Right ventricle myocardium superior (tissue), 1 donor: ENCODE results near the gene MBNL2. TPM values are rescaled to one million over a fixed set of nuclear protein-coding genes. Genes with fewer than 3 reads are reported as not detected.
A peak's percentile ranks its signal among the peaks of the same experiment; 100 is the strongest.

Experiments used
- ATAC-seq: fragments of 200-7000 bp; cut with Tn5 transposase; one replicate; pipeline ENCODE4 v1.9.1; 2020; ENCODE audit warnings: mild to moderate bottlenecking; ENCODE audit not compliant: poor library complexity
- DNase-seq: peaks from one replicate; pipeline ENCODE4 v3.0.0-alpha.2; 2020
- intact Hi-C: fragments of 100-400 bp; cut with DNase I; formaldehyde crosslinking; loops from one replicate; pipeline ENCODE4 v1.11.2; 2022
- total RNA-seq: library from RNA; stranded (reverse); fragmentation: NEBNext Ultra II Directional; extraction: Animal tissue kit (Norgen Biotek cat#: 25700); gene quantifications from one replicate; pipeline ENCODE4 v1.2.1, GENCODE V29; 2021
- donor health status: DM: no; HTN: yes; CAD: no; lungs with severe emphysema.

The MBNL2 gene
- total RNA-seq, 1 donor from 2014 or later, result 69.3 TPM

DNA sequence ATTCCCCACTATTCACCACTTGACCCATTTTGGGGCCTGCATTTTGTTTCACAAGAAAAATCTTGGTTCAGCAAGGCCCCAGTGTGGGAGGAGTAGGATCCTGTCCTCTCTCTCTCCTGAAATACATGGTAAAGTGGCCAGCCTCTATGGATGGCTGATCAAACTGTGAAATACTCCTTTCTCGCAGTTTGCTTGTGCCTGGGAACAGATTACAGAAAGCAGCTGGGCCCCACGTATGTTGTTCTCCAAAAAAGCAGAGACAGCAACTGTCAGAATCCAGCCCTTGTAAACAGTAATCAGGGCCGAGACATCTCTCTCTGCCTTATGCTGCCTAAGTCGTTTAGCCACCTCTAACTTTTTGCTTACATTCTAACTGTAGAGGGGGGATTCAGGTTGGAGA lies 150.8 kb downstream of the MBNL2 start:
- ATAC-seq (no peak), DNase-seq (no peak)
- intact Hi-C loops, result loop anchor here (10.0 kb wide), 1 partner anchor 348 kb away; no protein-coding TSS in a partner anchor

DNA sequence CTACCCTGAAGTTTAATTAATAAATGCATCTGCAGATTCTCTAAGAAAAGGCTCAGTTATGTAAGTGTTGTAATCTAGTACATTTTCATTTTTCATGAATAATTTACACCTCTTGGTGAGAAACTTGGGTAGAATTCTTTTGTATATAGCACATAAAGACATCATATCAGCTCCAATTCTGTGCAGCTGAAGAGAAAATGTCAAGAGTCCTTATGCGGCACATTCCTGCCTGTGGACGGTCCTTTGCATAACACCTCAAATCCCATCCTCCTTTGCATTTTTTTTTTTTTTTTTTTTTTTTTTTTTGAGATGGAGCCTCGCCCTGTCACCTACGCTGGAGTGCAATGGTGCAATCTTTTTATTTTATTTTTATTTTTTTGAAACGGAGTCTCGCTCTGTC lies 151.7 kb downstream of the MBNL2 start:
- DNase-seq (no peak), ATAC-seq (no peak)
- intact Hi-C loops, result loop anchor here (10.0 kb wide), 1 partner anchor 349 kb away; no protein-coding TSS in a partner anchor

DNA sequence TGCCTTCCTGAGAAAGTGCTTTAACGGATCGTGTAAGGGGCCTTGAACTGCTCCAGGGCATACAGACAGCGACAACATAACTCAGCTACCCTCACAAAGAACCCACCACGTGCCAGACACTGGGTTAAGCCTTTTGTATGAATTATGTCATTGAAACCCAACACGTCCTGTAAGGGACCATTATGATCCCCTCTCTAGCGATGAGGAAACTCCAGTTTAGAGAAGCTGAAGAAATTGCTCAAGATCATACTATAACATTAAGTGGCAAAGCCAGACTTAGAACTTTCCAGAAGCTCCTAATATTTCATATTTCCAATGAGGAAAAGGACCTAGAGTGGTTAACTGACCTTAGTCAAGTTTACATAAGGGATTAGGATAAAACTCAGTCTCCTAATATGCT lies 154.8 kb downstream of the MBNL2 start:
- intact Hi-C loops, result loop anchor here (10.0 kb wide), 1 partner anchor 352 kb away; no protein-coding TSS in a partner anchor
- DNase-seq, result no peak
- no peak for ATAC-seq

DNA sequence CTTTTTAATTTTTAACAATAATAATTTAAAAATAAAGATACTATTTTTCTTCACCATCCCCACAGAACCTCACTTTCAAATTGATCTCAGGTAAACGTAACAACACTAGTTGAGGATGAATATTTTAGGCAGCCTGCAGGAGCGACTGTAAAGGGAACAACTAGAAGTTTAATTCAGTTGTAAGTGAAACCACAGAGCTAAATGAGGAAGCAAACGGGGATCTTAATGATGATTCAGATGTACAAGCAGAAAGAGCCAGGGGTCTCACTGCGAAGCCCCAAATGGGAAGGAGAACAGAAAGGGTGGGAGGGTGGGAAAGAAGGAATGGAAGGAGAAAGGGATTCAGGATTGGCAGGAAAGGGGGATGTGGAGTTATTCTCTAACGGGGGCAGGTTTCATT lies 157.3 kb downstream of the MBNL2 start:
- DNase-seq, result no peak
- intact Hi-C loops, result loop anchor here (10.0 kb wide), 1 partner anchor 355 kb away; no protein-coding TSS in a partner anchor

DNA sequence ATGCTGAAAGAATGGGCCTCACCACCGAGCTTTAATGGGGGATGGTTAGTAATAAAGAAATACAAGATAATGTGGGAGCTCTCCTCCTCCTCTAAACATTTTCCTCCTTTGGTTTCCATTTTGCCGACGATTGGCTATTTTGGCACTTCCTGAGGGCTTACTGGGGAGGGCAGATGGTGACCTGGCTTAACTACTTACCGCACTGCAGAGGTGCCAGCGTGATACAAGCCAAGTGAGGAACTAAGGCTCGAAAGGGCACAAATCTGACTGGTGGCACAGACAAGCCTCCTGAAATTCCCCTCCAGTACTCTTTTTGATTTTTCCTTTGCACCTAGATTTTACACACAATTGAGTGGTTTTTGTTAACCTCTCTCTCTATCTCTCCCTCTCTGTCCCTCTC lies 158.6 kb downstream of the MBNL2 start:
- no peak for ATAC-seq
- DNase-seq, result no peak
- intact Hi-C loops, result no loop called here

More for the DNA sequence above, 157.3 kb downstream of the MBNL2 start:
- no peak for ATAC-seq

DNA sequence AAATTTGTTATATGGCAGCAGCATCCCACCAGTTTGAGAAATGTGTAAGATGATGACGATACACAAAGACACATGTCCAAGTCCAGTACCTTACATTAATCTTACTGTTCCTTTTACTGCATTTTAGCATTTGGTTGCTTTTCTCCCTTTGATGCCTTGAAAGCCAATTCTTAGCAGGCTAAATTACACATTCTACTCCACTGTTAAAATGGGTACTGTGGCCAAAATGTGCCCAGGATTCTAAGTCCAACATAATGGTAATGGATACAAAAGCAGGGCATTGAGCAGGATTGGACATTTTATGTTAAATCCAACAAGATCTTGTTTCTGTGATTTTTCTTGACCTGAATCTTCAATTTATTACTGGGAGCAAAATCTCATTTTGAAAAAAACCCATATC lies 159.1 kb downstream of the MBNL2 start:
- DNase-seq (no peak), ATAC-seq (no peak)
- intact Hi-C loops, result no loop called here

DNA sequence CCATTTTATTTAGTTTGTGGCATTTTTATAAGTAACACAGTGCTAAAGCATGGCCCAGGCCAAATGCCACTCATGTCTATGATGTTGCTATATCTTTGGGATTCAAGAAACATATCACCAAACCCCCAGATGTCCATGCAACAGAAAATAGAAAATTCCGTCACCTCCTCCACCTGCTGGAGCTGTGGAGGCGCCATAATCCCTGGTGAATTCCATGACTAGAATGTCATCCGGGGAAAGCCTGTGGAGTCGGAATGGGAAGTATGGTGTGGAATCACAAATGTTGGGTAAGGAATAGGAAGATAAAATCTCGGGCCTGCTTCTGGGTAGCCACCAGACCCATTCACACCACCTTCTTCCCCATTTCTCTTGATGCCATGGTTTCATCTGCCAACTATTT lies 160.1 kb downstream of the MBNL2 start:
- intact Hi-C loops, result no loop called here
- DNase-seq (no peak), ATAC-seq (no peak)

DNA sequence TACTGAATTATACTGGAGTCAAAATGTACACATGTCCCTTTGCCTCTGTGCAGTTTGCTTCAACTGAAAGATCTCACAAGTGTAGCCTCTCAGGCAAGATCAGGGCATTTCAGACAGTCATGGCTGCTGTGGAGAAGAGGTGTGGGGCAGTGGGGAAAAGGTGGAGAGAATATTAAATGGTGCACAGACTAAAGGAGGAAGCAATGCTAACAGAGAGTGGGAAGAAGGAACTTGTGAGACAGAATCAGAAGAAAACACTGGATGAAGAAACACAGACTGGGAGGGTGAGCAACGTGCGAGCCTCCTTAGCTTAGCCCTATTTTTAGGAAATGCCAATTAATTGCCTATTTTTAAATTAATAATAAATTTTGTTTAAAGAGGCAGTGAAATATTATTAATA lies 162.2 kb downstream of the MBNL2 start:
- intact Hi-C loops, result no loop called here
- DNase-seq (no peak), ATAC-seq (peak; percentile 22)

DNA sequence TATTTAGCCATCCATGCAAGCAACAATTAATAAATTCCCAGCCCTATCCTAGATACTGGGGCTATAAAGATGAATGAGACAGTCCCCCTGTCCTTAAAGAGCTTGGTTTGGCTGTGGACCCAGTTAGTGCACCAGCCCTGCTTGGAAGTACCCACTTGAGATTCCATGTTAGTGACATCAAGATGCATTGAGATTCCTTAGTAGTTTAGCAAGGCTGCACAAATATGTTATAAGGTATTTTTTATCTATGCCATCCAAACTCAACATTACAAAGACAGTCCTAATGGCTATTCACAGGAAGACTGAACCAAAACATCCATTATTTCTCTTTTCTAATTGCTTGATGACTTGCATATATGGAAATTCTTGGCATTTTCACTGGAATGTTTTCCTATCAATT lies 163.0 kb downstream of the MBNL2 start:
- intact Hi-C loops, result no loop called here
- peak; percentile 33 for ATAC-seq
- DNase-seq, result no peak

DNA sequence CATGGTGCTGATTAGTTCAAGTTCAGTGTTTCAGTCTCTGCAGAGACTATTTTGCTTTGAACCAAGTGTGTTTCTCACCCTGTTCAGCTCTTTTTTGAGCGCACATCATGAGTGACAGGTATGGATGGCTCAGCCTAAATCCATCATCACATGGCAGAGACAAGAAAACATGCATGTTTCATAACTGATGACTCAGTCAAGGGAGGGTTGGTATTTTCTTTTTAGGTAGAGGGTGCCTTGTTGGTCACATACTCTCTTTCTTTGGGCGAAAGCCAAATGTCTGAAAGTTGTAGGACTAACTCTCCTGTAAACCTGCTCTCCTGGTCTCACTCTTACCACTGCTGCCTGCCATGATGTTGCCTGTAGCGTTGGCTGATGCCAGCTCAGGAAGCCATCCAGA lies 163.7 kb downstream of the MBNL2 start:
- ATAC-seq (no peak), DNase-seq (no peak)
- intact Hi-C loops, result no loop called here

DNA sequence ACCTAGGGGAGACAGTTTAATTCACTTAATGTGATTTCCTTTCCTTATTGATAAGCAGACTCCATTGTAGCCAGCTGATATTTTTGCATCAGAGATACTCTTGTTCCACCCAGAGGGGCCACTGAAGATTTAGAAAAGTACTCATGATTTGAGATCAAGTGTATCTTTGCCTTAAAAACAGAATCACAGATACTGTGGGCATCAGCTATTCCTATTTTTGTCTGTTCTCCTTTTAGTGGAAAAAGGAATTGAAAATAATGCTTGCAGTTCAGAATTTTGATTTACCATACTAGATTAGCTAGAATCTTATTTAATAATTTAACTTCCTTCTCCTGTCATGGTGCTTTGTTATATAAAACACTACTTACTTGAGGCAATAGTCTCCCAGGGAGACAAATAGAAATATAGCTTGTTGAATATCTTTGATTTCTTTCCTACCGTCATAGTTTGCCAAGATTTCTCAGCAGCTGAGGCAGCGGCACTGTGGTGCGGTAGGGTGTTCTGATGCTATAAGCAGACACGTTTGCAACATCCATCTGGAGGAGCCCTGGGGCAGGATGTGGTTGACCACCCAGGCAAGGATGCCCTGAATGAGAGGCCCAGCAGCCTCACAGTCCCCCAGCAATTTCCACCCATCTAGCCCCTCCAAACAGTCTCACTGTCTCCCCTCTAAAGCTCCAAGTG lies 164.8 kb downstream of the MBNL2 start:
- intact Hi-C loops, result no loop called here
- DNase-seq (peak; percentile 43), ATAC-seq (peak; percentile 55)

DNA sequence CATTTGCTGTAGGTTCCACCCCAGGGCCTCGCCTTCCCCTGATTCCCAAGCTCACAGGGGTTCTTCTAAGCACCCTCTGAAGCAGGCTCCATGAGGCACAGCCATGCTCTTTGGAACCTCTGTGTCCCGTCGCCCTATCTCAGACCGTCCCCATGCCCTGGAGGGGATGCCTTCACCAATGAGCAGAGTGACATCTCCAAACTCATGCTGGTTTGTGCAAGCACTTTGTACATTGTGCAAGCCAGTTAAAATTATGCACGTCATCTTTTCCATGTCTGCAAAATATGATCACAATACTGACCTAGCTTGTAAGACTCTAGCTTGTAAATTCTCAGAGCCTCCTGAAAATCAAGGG lies 165.3 kb downstream of the MBNL2 start:
- peak; percentile 38 for ATAC-seq
- DNase-seq, result no peak
- intact Hi-C loops, result no loop called here

DNA sequence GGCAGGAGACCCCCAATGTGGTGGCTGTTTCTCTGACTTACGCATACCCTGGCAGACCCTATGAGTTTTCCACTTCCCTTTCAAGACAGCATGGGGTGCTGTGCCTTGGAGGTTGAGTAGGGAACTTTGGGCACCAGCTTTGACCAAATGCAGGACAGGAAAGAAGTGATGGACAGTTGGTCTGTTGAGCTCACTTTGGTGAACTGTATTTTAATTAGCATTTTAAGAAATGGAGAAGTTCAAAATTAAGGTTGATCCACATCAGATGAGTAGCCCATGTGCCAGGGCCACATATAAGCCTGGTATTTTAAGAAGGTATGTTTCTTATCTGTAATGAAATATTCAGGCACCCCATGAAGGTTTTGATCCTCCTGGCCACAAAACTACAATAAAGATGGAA lies 165.8 kb downstream of the MBNL2 start:
- intact Hi-C loops, result no loop called here
- no peak for DNase-seq
- no peak for ATAC-seq

DNA sequence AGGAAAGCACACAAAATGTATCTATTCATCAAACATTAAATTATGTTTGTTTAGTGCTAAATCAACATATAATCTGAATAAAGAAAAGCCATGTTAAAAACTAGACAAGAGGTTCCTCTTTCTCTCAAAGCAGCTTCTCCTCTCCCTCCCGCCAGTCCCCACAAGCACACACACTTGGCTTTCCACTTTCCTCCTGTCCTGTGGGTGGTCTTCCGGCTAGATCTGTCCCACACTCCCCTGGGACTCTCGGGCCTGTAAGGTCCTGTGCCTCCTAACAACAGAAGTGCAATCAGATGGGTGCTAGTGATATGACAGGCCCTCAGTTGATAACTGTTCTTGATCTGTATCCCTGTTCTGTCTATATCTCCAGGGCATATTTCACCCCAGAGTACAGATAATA lies 166.2 kb downstream of the MBNL2 start:
- DNase-seq, result no peak

DNA sequence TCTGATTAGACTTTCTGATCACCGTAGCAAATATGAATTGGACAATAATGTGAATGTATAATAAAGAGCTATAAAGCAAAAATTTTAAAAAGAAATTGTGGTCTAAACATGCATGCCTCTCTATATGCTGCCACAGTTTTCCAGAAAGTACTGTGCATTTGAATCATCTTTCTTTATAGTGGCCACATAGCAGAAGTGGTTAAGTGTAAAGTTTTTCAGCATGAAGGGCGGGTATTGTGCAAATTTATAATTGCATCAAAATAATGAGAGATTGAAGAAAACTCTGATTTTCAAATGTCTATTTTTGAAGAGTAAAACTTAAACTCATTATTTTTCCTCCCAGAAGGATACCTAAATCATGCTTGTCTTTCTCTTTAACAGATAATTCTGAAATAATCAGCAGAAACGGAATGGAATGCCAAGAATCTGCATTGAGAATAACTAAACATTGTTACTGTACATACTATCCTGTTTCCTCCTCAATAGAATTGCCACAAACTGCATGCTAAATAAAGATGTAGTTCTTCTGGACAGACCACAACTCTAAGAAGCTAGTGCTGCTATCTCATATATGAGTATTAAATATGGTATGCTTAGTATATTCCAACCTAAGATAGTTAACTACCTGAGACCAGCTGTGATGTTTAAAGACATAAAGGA lies 168.9 kb downstream of the MBNL2 start:
- no peak for DNase-seq
- intact Hi-C loops, result no loop called here
- no peak for ATAC-seq

More for the DNA sequence above, 166.2 kb downstream of the MBNL2 start:
- intact Hi-C loops, result no loop called here
- no peak for ATAC-seq

DNA sequence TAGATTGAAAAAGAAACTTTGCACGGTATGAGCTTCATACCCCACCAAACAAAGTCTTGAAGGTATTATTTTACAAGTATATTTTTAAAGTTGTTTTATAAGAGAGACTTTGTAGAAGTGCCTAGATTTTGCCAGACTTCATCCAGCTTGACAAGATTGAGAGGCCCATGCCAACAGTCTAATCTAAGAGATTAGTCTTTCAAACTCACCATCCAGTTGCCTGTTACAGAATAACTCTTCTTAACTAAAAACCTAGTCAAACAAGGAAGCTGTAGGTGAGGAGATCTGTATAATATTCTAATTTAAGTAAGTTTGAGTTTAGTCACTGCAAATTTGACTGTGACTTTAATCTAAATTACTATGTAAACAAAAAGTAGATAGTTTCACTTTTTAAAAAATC lies 169.9 kb downstream of the MBNL2 start:
- no peak for DNase-seq
- no peak for ATAC-seq
- intact Hi-C loops, result no loop called here

DNA sequence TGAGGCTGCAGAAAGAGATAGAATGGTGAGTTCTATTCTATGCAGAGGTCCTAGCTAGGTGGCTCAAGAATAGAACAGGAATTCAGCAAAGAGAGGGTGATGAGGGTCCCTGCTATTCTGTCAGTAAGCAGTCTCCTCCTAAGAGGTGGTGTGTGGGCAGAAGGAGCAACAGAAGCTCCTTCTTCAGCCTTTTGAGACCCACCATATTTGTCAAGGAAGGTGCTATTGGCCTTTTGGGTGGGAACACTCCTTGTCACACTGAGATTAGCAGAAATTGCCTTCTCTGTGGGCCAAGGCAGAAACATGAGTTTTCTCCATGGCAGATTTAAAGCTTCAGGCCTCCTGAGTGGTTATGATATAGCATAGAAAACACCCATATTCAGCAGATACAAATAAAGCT lies 172.4 kb downstream of the MBNL2 start:
- ATAC-seq, result no peak

DNA sequence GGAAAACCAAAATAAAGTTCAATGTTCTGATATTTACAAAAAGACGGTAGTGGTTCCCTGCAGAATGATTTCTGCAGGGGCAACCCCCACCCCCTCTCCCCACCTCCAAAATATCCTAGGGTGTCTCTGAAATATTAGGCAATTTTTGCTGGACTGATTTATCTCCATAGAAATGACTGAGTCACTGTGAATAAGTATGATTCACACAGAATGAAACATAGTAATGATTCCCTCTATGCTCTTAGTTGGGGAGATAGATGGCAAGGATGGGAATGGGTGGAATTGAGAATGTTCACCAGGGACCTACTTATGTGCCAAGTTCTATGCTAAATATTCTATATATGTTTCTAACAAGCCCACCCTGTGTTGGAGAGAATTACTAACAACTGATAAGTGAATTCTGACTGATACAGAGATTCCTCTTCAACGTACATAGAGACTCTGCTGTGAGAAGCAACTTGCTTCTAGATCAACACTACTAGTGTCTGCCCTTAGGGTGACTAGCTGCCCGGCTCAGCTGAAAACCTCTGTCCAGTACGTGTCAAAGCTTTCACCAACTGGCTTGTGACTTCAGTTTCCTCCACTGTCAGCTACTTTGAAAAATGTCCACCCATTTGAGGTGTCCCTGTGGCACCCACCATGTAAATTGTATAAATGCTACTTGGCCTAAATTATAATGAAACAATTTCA lies 173.5 kb downstream of the MBNL2 start:
- ATAC-seq, result no peak
- intact Hi-C loops, result no loop called here
- no peak for DNase-seq

More for the DNA sequence above, 172.4 kb downstream of the MBNL2 start:
- DNase-seq, result no peak
- intact Hi-C loops, result no loop called here

DNA sequence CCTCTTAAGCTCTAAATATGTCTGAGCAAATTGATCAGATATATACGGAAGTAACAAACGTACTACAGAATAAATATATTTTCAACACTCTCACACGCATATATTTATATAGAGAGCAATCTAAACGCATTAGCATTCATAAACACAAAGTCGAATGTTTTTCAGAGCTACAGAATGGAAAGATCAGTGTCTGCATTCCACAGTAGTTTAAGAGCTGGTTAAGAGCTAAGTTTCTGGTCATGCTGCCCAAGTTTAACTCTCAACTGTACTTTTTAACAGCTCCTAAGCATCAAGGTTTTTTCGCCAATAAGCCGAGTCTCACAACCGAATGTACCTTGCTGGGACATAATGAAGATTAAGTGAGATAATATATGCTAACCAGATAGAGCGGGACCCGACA lies 175.1 kb downstream of the MBNL2 start:
- intact Hi-C loops, result no loop called here
- ATAC-seq (no peak), DNase-seq (no peak)

DNA sequence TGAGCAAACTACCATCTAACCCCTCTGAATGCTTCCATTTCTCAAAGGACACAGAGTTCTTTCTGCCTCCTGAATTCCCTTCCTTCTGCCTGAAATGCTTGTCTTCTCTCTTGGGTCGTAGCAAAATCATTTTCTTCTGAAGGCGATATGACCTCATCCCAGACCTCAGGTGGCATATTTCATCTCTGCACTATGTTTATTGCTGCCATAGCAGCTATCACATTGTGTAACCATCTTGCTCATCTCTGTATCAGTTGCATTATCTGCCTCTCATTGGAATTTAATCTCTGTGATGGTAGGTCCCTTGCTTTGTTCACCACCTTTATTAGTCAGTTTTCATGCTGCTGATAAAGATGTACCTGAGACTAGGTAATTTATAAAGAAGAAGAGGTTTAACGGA lies 179.3 kb downstream of the MBNL2 start:
- intact Hi-C loops, result no loop called here
- DNase-seq (no peak), ATAC-seq (no peak)
